ENCODE measurements around the gene CCDC61.
A peak's percentile ranks its signal among the peaks of the same experiment; 100 is the strongest.

CCDC61 gene

GRCh38 chr19:45973553-45974338 is 21.5 kb upstream of the CCDC61 start, which contains the start of gene NOVA2:
NOVA2 (minus strand) TSS chr19:45973865; CDS start chr19:45973351, 514 bp downstream.
- peak; percentile 88 for DNase-seq (ENCODE audit: low read depth)
- peak within 1 kb of the TSS; percentile 65 for H3K4me3 ChIP-seq (replicated peaks; ENCODE audit: low read depth, low read length)
- no peak for TF ChIP-seq CTCF (IDR thresholded peaks at IDR 0.05; ENCODE audit: low read length, missing control alignments)

- DNase-seq (ENCODE audit: low read depth) = no peak
- no peak overlapping the region for H3K4me3 ChIP-seq (replicated peaks; ENCODE audit: low read depth, low read length)
- TF ChIP-seq CTCF (IDR thresholded peaks at IDR 0.05; ENCODE audit: low read length, missing control alignments) = no peak
Observed at GRCh38 chr19:45975306-45976070, 19.8 kb upstream of the CCDC61 start.

- no peak for DNase-seq (ENCODE audit: low read depth)
- TF ChIP-seq CTCF (IDR thresholded peaks at IDR 0.05; ENCODE audit: low read length, missing control alignments) = no peak
- no peak overlapping the region for H3K4me3 ChIP-seq (replicated peaks; ENCODE audit: low read depth, low read length)
Observed at GRCh38 chr19:45976178-45976577, 19.1 kb upstream of the CCDC61 start.

- H3K4me3 ChIP-seq (replicated peaks; ENCODE audit: low read depth, low read length) = no peak overlapping the region
- no peak for DNase-seq (ENCODE audit: low read depth)
- TF ChIP-seq CTCF (IDR thresholded peaks at IDR 0.05; ENCODE audit: low read length, missing control alignments) = no peak
Observed at GRCh38 chr19:45978156-45978555, 17.1 kb upstream of the CCDC61 start.

GRCh38 chr19:45981350-45981749 is 13.9 kb upstream of the CCDC61 start:
- TF ChIP-seq CTCF (IDR thresholded peaks at IDR 0.05; ENCODE audit: low read length, missing control alignments) = no peak
- no peak overlapping the region for H3K4me3 ChIP-seq (replicated peaks; ENCODE audit: low read depth, low read length)
- peak; percentile 26 for DNase-seq (ENCODE audit: low read depth)

- TF ChIP-seq CTCF (IDR thresholded peaks at IDR 0.05; ENCODE audit: low read length, missing control alignments) = no peak
- H3K4me3 ChIP-seq (replicated peaks; ENCODE audit: low read depth, low read length) = no peak overlapping the region
- DNase-seq (ENCODE audit: low read depth) = no peak
Observed at GRCh38 chr19:45985321-45985720, 9.9 kb upstream of the CCDC61 start.

Data from fibroblast of pulmonary artery (primary cell).